Esophagus muscularis mucosa (tissue), 4 donors: Measurements from ENCODE around the gene TFAP2B.

Experiments
- EP300 ChIP-seq: sonication (generic); formaldehyde crosslinking; IDR thresholded peaks from one replicate; pipeline ENCODE4 v1.6.1; 2017; ENCODE audit warnings: antibody characterized with exemption
- POLR2A ChIP-seq: fragments of 450-650 bp; IDR thresholded peaks from one replicate; pipeline ENCODE4 v1.6.1; 2017; ENCODE audit warnings: antibody characterized with exemption, moderate library complexity, mild to moderate bottlenecking, low read depth
- TF ChIP-seq, protein P1 (sequence below), 3 experiments: fragments of 200-600 bp in 2 of 3; fragments of 450-650 bp in 1 of 3; sonication (generic) in 2 of 3; IDR thresholded peaks; one replicate each; pipeline ENCODE4 v1.5.1; 2017 to 2019; ENCODE audit warnings: antibody characterized with exemption in 3 of 3, mild to moderate bottlenecking in 2 of 3, moderate library complexity in 1 of 3

DNA sequence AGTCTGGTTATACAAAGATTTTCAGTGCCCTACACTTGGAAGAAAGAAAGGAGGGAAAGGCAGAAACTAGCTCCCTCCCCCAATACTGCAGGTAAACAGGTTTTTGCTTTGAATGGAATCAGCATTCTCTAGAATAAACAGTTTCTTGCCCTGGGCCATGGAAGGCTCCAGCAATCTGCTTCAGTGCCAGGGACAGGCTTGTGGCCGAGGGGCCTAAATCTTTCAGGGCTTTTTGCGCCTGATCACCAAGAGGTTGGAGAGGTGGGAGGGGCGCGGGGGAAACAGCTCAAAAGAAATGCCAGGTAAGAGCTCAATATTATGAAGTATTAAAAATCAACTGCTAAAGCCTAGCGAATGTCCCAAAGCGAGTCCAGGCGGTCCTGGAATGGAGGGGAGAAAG lies 23.8 kb downstream of the TFAP2B start:
- TF ChIP-seq, protein P1, sequence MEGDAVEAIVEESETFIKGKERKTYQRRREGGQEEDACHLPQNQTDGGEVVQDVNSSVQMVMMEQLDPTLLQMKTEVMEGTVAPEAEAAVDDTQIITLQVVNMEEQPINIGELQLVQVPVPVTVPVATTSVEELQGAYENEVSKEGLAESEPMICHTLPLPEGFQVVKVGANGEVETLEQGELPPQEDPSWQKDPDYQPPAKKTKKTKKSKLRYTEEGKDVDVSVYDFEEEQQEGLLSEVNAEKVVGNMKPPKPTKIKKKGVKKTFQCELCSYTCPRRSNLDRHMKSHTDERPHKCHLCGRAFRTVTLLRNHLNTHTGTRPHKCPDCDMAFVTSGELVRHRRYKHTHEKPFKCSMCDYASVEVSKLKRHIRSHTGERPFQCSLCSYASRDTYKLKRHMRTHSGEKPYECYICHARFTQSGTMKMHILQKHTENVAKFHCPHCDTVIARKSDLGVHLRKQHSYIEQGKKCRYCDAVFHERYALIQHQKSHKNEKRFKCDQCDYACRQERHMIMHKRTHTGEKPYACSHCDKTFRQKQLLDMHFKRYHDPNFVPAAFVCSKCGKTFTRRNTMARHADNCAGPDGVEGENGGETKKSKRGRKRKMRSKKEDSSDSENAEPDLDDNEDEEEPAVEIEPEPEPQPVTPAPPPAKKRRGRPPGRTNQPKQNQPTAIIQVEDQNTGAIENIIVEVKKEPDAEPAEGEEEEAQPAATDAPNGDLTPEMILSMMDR (IDR thresholded peaks at IDR 0.05) = no peak
- TF ChIP-seq POLR2A = no peak
- TF ChIP-seq EP300 = no peak
